ENCODE results near the gene FTO.

FTO gene

DNA sequence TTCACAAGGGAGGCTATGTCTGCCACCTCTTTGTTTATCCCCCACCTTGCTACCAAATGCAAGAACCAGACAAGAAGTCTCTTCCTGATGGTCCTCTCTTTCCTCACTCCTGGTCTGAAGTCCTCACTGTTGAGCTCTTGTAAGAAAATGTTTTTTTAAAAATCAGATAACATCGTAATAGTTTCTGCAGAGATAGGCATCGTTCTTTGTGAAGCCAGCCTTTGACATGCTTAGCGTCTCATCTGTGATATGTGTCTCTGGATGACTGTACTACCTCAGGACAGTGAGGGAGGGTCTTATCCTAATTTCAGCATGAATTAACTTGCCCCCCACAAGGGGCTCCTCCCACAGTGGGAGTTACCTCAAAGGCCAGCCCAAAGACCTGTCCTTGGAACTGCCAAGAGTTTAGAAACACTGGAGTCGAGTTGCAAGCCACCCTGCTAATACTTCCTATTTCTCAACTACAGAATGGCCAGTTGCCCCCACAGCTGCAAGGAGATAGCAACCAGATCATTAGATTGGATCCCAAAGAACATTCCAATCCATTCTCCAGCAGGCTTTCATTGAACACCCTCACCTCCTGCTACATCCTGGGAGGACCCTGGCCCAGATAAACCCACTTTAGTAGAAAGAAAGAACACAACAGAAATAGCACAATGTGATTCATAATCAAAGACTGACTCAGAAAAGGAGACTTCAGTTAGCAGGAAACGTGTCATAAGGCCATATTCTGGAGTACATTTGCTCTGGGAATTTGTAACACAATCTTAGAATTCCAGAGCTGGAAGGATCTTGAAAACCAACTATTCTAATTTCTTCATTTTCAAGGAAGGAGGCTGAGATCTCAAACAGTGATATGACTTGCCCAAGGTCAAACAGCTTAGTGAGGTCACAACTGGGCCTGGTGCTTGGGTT is 431.7 kb downstream of the FTO start:
- DNase-seq, result no peak

DNA sequence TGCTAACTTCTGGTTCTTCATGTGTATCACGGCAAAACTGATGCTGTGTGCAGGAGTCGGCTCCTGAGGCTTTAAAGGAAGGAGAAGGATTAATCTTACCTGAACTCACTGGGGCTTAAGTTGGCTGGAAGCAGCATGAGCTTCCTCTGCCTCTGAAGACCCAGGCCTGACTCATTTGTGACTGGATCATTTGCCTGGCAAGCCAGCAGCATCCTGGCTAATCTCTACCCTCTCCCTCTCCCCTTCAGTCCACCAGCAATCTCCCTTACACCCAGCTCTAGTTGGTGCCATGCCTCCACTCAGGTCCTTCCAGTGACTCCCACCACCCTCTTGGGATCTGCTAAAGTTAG is 432.3 kb downstream of the FTO start:
- no peak for DNase-seq

DNA sequence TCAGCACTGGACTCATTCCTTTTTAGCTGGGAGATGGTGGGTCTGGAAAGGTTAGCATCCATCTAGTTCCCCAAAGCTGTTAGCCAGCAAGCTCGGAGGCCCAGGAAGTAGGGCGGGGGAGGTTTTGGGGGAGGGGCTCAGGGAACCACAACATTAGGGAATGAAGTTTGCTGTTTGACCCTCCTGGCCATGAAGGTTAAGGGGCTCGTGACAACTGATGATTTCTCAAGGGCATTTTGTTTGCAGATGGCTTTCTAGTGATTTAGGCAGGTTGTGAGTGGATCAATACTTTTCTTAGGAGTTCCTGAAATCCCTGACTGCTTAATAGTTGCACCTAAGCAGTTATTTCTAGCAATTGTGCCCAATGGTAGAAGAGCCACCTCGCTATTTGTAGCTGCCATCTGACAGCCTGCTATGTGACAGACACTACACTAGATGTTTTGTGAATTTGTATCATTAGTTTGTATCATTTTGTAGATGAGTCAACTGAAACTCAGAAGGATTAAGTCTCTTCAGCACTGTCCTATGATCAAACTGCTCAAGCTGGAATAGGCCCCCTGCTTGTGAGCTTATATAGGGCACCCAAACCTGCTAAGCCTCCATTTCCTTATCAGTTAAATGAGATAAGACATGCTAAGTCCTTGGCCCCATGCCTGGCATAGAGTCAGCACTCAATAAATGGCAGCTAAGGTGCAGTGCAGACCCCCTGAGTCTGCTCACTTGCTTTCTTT is 436.3 kb downstream of the FTO start:
- no peak for DNase-seq

DNA sequence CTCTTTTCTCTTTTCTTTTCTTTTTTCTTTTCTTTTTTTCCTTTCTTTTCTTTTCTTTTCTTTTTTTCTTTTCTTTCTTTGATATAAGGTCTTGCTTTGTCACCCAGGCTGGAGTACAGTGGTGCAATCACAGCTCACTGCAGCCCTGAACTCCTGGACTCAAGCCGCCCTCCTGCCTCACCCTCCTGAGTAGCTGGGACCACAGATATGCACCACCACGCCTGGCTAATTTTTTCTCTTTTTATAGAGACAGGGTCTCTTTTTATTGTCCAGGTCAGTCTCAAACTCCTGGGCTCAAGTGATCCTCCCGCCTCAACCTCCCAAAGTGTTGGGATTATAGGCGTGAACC is 436.8 kb downstream of the FTO start:
- no peak for DNase-seq

GRCh38 chr16:54142787-54143186 is 438.8 kb downstream of the FTO start:
- DNase-seq, result no peak

DNA sequence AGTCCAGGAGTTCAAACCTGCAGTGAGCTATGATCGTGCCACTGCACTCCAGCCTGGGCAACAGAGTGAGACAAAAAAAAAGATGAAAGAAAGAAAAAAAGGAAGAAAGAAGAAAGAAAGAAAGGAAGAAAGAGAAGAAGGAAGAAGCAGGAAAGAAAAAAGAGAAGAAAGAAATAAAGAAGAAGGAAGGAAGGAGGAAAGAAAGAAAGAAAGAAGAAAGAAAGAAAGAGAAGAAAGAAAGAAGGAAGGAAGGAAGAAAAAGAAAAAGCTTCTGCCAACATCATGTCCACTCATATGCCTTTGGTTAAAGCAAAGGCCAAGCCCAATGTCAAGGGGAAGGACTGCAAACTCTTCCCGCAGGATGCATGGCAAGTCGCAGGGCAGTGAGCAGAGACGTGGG is 439.5 kb downstream of the FTO start:
- DNase-seq, result no peak

DNA sequence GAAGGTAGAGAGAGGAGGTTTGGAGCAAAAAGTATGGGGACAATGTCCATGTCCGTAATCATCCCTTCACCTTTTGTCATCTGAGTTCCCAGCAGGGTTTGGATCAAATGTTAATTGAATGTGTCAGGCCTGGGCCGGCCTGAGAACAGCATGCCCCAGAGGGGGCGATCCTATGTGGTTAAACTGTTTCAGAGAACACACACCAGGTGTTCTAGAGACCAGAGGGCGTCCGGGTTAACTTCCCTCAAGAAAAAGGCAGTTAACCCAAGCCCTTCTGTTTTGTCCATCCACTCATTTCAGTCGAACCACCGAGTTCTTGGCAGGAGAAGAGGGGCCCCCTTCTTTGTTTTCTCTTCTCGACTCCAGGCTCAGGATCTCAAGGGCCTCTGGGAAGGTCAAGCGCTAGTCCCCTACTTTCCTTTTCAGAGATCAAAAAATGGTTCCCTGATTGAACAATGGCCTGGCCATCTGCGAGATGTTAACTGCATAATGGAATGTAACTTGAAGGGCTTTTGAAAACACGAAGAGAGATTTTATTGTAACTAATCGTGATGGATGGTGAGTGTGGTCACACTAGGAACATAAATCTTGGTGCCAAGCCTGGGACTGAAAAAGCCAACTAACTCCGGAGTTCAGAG is 440.1 kb downstream of the FTO start:
- DNase-seq, result no peak

DNA sequence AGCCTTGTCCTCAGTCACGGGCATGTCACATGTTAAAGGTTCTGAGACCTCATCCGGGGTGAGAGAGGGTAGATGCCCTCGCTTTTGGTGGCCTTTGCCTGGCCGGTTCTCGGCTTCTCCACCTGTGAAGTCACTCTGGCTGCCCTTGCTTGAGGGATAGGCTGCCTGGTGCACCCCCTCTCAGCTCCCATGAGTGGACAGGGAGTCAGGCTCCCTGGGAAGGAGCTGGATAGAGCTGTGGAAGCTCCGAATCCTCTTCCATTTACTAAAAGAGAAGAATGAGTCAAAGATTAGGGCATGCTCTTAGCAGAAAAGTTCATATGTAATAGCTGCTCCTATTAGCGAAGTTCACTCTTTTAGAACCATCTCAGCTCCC is 440.6 kb downstream of the FTO start:
- DNase-seq, result no peak

GRCh38 chr16:54145881-54146280 is 441.9 kb downstream of the FTO start:
- DNase-seq, result no peak

DNA sequence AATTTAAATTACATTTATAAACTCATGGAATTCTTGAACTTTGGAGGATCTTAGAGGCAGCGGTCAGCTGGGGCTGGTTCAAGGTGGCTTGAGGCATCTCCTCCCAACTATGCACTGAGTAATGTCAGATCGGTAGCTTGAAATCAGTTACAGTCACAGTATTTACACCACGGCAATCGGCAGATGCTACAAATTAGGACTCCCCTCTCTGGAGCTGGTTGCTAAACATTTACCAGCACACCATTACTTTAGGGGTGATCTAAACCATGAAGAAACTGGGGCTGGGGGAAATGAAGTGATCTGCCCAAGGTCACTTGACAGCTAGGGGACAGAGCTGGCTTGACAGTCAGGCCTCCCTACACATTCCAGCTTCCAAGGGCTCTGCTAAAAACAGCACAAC is 445.0 kb downstream of the FTO start:
- DNase-seq, result no peak

- no peak for DNase-seq
Measured at GRCh38 chr16:54150861-54151260, 446.9 kb downstream of the FTO start.

GRCh38 chr16:54152362-54153239 is 448.6 kb downstream of the FTO start:
- no peak for DNase-seq

DNA sequence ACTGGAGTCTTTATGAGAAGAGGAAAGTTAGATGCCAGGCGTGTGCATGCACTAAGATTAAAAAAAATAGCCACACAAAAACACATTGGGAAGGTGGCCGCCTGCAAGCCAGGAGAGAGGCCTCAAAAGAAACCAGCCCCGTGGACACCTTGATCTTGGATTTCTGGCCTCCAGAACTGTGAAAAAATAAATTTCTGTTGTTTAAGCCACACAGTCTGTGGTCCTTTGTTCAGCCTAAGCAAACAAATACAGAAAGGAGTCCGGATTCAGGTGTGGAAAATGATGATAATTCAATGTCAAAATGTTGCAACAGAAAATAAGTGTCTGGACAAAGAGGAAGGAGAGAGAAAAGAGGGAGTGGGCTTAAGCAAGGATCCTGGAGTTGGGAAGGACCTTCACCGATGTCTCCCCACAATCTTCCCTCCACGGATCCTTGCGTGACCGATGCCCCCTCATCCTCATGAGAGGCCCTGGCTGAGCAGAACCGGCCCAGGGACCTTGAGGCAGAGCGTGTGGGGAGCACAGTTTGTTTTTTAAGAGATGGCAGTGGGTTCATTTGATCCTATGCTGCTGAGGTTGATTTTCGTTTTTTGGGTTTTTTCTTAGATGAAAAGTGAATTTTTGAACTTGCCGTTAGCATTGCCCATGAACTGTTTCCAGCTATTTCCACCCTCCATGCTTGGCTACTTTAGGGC is 449.4 kb downstream of the FTO start:
- DNase-seq, result no peak

GRCh38 chr16:54156349-54156748 is 452.4 kb downstream of the FTO start:
- DNase-seq, result no peak

GRCh38 chr16:54158986-54159385 is 455.0 kb downstream of the FTO start:
- no peak for DNase-seq

DNA sequence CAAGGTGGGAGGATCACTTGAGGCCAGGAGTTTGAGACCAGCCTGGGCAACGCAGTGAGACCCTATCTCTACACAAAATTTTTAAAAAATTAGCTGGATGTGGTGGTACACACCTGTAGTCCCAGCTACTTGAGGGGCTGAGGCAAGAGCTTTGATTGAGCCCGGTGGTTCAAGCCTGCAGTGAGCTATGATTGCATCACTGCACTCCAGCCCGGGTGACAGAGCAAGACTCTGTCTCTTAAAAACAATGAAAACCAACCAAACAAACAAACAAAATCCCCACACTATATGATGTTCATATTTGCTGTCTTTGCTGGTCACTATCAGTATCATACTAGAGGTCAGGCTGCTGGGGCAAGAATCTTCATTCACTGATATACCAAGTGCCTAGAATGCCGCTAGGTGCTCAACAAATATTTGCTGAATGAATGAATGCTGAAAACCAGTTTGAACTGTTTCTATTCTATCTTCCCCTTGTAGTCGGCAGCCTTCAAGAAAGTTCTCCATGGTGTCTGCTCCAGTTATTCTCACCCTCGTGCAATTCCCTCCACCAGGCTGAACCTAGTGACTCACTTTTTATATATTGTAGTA is 455.6 kb downstream of the FTO start:
- no peak for DNase-seq

GRCh38 chr16:54160252-54160860 is 456.4 kb downstream of the FTO start:
- no peak for DNase-seq

DNA sequence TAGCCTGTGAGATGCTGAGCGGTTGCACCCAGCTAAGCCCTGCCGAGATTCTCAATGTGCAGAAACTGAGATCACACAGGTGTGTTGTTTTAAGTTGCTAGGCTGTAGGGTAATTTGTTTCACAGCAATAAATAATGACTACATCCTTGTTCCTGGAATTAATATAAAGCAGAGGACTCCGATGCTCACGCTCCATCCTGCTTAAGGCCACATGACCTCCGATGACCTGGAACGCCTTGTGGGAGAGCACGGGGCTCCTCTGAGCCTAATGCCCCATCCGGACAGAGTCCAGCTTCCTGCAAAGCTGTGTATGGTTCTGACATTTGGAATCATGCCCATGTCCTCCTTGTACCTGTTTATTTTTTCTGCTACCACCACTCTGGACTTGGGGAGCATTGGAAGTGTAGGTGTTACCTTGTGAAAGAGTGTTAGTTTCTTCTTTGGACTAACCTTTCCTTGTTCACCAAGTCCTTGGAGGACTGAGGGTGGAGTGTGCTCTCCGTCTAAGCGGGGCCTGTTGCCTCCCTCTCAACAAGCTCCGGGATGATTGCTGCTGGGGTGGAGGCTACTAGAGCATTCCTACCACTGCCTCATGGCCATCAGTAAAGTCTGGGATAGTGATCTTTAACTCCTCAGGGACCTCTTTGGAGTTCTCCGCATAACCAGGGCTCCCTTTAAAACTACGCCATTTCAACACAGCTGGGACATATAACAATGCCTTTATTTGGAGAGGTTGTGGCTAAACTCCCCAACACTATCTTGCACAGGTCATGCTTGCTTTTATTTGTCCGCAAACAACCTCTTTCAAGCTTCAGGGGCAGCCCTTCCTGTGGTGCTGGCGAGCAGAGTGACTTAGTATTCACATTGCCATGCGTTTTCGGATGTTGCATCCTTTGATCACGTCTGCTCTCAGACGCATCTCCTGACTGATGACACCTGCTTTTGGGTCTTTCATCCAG is 457.3 kb downstream of the FTO start:
- DNase-seq, result no peak

GRCh38 chr16:54163197-54163843 is 459.4 kb downstream of the FTO start:
- no peak for DNase-seq

- no peak for DNase-seq
Measured at GRCh38 chr16:54164789-54165173, 460.8 kb downstream of the FTO start.
